ENCODE results near the gene IGF2R.
A peak's percentile ranks its signal among the peaks of the same experiment; 100 is the strongest.

Gene IGF2R

GRCh38 chr6:160054913-160055312, 86.0 kb downstream of the IGF2R start:
- DNase-seq: no peak

GRCh38 chr6:160055378-160055777, 86.5 kb downstream of the IGF2R start:
- peak; percentile 88 for DNase-seq

GRCh38 chr6:160055813-160056212, 86.9 kb downstream of the IGF2R start:
- DNase-seq: no peak

GRCh38 chr6:160057080-160057479, 88.2 kb downstream of the IGF2R start:
- peak; percentile 26 for DNase-seq

GRCh38 chr6:160058603-160059215, 89.8 kb downstream of the IGF2R start:
- DNase-seq: no peak

- no peak for DNase-seq
These were observed 91.3 kb downstream of the IGF2R start for GRCh38 chr6:160060221-160060620.

GRCh38 chr6:160060920-160061447, 92.1 kb downstream of the IGF2R start:
- DNase-seq: no peak

GRCh38 chr6:160063771-160064413, 95.0 kb downstream of the IGF2R start:
- DNase-seq: no peak

GRCh38 chr6:160065200-160065599, 96.3 kb downstream of the IGF2R start:
- DNase-seq: peak; percentile 6

- DNase-seq: no peak
These were observed 98.7 kb downstream of the IGF2R start for GRCh38 chr6:160067564-160067963.

GRCh38 chr6:160068346-160068745, 99.5 kb downstream of the IGF2R start:
- no peak for DNase-seq

- DNase-seq: no peak
These were observed 100.2 kb downstream of the IGF2R start for GRCh38 chr6:160069050-160069454.

GRCh38 chr6:160069459-160069858, 100.6 kb downstream of the IGF2R start:
- DNase-seq: no peak

GRCh38 chr6:160070427-160070826, 101.5 kb downstream of the IGF2R start:
- DNase-seq: no peak

GRCh38 chr6:160070831-160071230, 101.9 kb downstream of the IGF2R start:
- no peak for DNase-seq

GRCh38 chr6:160071805-160072690, 103.2 kb downstream of the IGF2R start:
- no peak for DNase-seq

- no peak for DNase-seq
These were observed 104.4 kb downstream of the IGF2R start for GRCh38 chr6:160073272-160073671.

GRCh38 chr6:160076009-160076408, 107.1 kb downstream of the IGF2R start:
- no peak for DNase-seq

- DNase-seq: no peak
These were observed 108.1 kb downstream of the IGF2R start for GRCh38 chr6:160077024-160077423.

- no peak for DNase-seq
These were observed 108.6 kb downstream of the IGF2R start for GRCh38 chr6:160077526-160077925.

- no peak for DNase-seq
These were observed 110.2 kb downstream of the IGF2R start for GRCh38 chr6:160078883-160079685.

- DNase-seq: no peak
These were observed 110.8 kb downstream of the IGF2R start for GRCh38 chr6:160079686-160080043.

GRCh38 chr6:160080097-160080496, 111.2 kb downstream of the IGF2R start:
- DNase-seq: no peak

Measured in NCI-H2029 treated with DMSO at 0.1 percent for 48 hours (cell line).